Prostate gland (tissue), 2 donors: Measurements from ENCODE around the gene C1QA.

ENCODE experiments used
- POLR2A ChIP-seq: fragments of 450-650 bp; IDR thresholded peaks from one replicate; pipeline ENCODE4 v1.6.1; 2016; ENCODE audit warnings: antibody characterized with exemption, mild to moderate bottlenecking
- POLR2AphosphoS5 ChIP-seq: sonication (generic); formaldehyde crosslinking; IDR thresholded peaks from one replicate; pipeline ENCODE4 v1.6.1; 2017; ENCODE audit warnings: antibody characterized with exemption
- TF ChIP-seq, protein P1 (sequence below), 4 experiments: fragments of 200-600 bp in 2 of 4; fragments of 450-650 bp in 2 of 4; sonication (generic) in 2 of 4; IDR thresholded peaks; 1 replicate in 3 of 4; 2 replicates in 1 of 4; pipeline ENCODE4 v1.5.1; 2016 to 2019; ENCODE audit warnings: antibody characterized with exemption in 4 of 4, mild to moderate bottlenecking in 2 of 4, moderate library complexity in 2 of 4

DNA sequence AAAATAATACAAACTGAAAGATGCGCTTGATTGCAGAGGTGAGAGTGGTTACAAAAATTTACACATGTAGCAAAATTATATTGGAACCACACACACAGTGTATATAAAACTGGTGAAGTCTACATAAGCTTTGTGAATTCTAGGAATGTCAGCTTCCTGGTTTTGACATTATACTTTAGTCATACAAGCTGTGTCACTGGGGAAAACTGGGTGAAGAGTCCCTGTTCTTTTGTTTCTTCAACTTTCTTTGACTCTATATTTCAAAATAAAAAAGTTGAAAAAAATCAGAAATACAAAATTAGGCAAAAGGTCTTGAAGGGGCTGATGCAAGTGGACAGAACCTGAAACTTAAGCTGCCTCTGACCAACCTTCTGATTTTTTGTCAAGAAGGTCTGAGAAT lies 10.0 kb downstream of the C1QA start:
- TF ChIP-seq, protein P1, sequence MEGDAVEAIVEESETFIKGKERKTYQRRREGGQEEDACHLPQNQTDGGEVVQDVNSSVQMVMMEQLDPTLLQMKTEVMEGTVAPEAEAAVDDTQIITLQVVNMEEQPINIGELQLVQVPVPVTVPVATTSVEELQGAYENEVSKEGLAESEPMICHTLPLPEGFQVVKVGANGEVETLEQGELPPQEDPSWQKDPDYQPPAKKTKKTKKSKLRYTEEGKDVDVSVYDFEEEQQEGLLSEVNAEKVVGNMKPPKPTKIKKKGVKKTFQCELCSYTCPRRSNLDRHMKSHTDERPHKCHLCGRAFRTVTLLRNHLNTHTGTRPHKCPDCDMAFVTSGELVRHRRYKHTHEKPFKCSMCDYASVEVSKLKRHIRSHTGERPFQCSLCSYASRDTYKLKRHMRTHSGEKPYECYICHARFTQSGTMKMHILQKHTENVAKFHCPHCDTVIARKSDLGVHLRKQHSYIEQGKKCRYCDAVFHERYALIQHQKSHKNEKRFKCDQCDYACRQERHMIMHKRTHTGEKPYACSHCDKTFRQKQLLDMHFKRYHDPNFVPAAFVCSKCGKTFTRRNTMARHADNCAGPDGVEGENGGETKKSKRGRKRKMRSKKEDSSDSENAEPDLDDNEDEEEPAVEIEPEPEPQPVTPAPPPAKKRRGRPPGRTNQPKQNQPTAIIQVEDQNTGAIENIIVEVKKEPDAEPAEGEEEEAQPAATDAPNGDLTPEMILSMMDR (IDR thresholded peaks at IDR 0.05) = no peak
- TF ChIP-seq POLR2AphosphoS5 (no peak), POLR2A (no peak)
